ENCODE data around the gene HNF1A. TPM values are rescaled to one million over a fixed set of nuclear protein-coding genes. Genes with fewer than 3 reads are reported as not detected.
"Not testable (repeated sequence)": the region's sequence is repeated elsewhere in the genome, so short reads cannot be mapped to it uniquely, and the experiment has no call there.

The HNF1A gene
- total RNA-seq, 1 experiment from 2014 or later: not detected

GRCh38 chr12:120950260-120950799, 28.0 kb upstream of the HNF1A start:
- not testable (repeated sequence) for DNase-seq; H3K9me2 ChIP-seq (replicated peaks; ENCODE audit: insufficient read depth, low read length); H4K20me1 ChIP-seq (ENCODE audit: insufficient read depth, low read depth, low read length)

DNA sequence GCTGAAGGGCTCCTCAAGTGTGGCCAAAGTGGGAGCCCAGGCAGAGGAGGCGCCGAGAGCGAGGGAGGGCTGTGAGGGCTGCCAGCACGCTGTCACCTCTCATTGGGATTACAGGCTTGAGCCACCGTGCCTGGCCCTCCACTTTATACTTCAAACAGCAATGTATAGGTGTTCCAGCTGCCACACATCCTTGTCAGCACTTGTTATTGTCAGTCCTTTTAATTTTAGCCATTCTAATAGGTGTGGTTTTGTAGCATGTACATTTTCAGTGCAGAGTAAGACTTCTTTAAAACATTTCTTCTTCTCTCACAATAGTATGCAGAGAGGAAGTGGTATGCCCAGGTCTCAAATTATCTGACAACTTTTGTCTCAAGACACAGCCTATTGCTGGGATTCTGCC, 27.5 kb upstream of the HNF1A start:
- no peak overlapping the region for H3K4me3 ChIP-seq (ENCODE audit: low read length)
- no peaks in the 10 kb centered on the region for H3K9me2 ChIP-seq (replicated peaks; ENCODE audit: insufficient read depth, low read length)
- H3K36me3 ChIP-seq (ENCODE audit: insufficient read depth, low read length): no peaks in the 10 kb centered on the region
- no peak overlapping the region for H3K27ac ChIP-seq (ENCODE audit: low read length)
- H3K9me3 ChIP-seq (ENCODE audit: low read length): no peaks in the 10 kb centered on the region
- no peak overlapping the region for H2AFZ ChIP-seq (ENCODE audit: low read length)
- H3K79me2 ChIP-seq (ENCODE audit: low read length): no peaks in the 10 kb centered on the region
- H3K4me1 ChIP-seq (ENCODE audit: low read length): no peaks in the 10 kb centered on the region
- H4K20me1 ChIP-seq (ENCODE audit: insufficient read depth, low read depth, low read length): no peaks in the 10 kb centered on the region
- no peaks in the 10 kb centered on the region for H3K27me3 ChIP-seq (ENCODE audit: low read length)
- DNase-seq: no peak
- H3K9ac ChIP-seq (ENCODE audit: low read length): no peak overlapping the region
- no peak overlapping the region for H3K4me2 ChIP-seq (ENCODE audit: low read depth, low read length, poor library complexity, severe bottlenecking)

More at GRCh38 chr12:120950260-120950799, 28.0 kb upstream of the HNF1A start:
- H3K4me1 ChIP-seq (ENCODE audit: low read length); H3K9ac ChIP-seq (ENCODE audit: low read length); H2AFZ ChIP-seq (ENCODE audit: low read length); H3K27me3 ChIP-seq (ENCODE audit: low read length); H3K9me3 ChIP-seq (ENCODE audit: low read length); H3K36me3 ChIP-seq (ENCODE audit: insufficient read depth, low read length); H3K79me2 ChIP-seq (ENCODE audit: low read length); H3K27ac ChIP-seq (ENCODE audit: low read length); H3K4me3 ChIP-seq (ENCODE audit: low read length); H3K4me2 ChIP-seq (ENCODE audit: low read depth, low read length, poor library complexity, severe bottlenecking): not testable (repeated sequence)

GRCh38 chr12:120955232-120955631, 23.1 kb upstream of the HNF1A start:
- H2AFZ ChIP-seq (ENCODE audit: low read length): no peak overlapping the region
- no peaks in the 10 kb centered on the region for H3K4me1 ChIP-seq (ENCODE audit: low read length)
- no peak overlapping the region for H3K9ac ChIP-seq (ENCODE audit: low read length)
- DNase-seq: no peak
- no peak overlapping the region for H3K27ac ChIP-seq (ENCODE audit: low read length)
- no peaks in the 10 kb centered on the region for H3K9me3 ChIP-seq (ENCODE audit: low read length)
- no peaks in the 10 kb centered on the region for H3K36me3 ChIP-seq (ENCODE audit: insufficient read depth, low read length)
- no peaks in the 10 kb centered on the region for H3K9me2 ChIP-seq (replicated peaks; ENCODE audit: insufficient read depth, low read length)
- H3K4me3 ChIP-seq (ENCODE audit: low read length): no peak overlapping the region
- no peaks in the 10 kb centered on the region for H3K27me3 ChIP-seq (ENCODE audit: low read length)
- no peak overlapping the region for H3K4me2 ChIP-seq (ENCODE audit: low read depth, low read length, poor library complexity, severe bottlenecking)
- H3K79me2 ChIP-seq (ENCODE audit: low read length): no peaks in the 10 kb centered on the region
- no peaks in the 10 kb centered on the region for H4K20me1 ChIP-seq (ENCODE audit: insufficient read depth, low read depth, low read length)

DNA sequence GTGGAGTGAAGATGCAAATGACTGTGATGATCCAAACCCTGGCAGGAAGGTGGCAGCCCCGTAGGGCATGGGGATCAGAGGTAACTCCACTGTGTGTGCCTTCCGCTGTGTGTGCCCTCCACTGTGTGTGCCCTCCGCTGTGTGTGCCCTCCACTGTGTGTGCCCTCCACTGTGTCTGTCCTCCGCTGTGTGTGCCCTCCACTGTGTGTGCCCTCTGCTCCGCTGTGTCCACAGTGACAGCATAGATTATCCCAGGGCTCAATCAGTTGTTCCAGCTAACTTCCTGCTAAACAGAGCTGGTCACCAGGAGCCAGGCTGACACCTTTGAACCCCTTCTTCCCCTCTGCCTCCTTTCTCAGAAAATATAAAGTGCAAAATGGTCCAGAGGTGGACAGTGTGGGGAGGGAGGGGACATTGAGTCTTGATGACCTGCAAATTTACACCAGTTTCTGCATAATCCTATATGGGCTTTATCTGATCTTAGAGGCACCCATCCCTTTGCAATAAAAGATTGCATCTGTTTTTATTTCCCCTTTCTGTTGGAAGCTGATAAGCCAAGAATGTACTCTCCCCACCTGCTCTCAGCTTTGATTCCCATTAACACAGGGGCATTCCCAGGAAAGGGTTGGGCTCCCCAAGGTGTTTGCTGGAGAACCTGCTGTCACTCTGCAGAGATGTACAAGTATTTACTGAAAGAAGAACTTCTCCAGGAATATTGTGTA, 21.6 kb upstream of the HNF1A start:
- Histone ChIP-seq H3K27ac (ENCODE audit: low read length) (no peak overlapping the region), H3K4me2 (ENCODE audit: low read depth, low read length, poor library complexity, severe bottlenecking) (no peak overlapping the region), H3K36me3 (ENCODE audit: insufficient read depth, low read length) (no peaks in the 10 kb centered on the region), H3K4me1 (ENCODE audit: low read length) (no peaks in the 10 kb centered on the region), H3K9me3 (ENCODE audit: low read length) (no peaks in the 10 kb centered on the region), H2AFZ (ENCODE audit: low read length) (no peak overlapping the region), H3K9me2 (replicated peaks; ENCODE audit: insufficient read depth, low read length) (no peaks in the 10 kb centered on the region), H3K9ac (ENCODE audit: low read length) (no peak overlapping the region), H3K27me3 (ENCODE audit: low read length) (no peaks in the 10 kb centered on the region), H3K79me2 (ENCODE audit: low read length) (no peaks in the 10 kb centered on the region), H3K4me3 (ENCODE audit: low read length) (no peak overlapping the region), H4K20me1 (ENCODE audit: insufficient read depth, low read depth, low read length) (no peaks in the 10 kb centered on the region)
- no peak for DNase-seq

DNA sequence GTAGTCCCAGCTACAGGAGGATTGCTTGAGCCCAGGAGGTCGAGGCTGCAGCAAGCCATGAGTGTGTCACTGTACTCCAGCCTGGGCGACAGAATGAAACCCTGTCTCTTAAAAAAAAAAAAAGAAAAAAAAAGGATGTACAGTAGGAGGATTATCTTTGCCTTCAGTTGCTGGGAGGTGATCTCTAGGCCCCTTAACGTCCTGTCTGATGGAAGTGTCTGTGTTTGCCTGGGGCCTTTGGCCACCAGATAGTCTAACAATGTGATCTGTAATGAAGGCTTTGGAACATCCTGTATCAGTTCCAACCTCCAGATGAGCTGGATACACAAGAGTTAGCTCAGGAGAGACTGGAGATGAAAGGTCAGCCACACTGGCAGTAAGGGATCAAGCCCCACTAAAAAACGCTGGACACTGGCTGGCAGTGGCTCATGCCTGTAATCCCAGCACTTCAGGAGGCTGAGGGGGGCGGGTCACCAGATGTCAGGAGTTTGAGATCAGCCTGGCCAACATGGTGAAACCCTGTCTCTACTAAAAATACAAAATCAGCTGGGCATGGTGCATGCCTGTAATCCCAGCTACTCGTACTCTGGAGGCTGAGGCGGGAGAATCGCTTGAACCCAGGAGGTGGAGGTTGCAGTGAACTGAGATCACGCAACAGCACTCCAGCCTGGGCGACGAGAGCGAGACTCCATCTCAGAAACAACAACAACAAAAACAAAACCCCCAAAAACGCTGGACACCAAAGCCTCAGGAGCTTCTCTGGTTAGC, 19.0 kb upstream of the HNF1A start:
- no peaks in the 10 kb centered on the region for H3K9me2 ChIP-seq (replicated peaks; ENCODE audit: insufficient read depth, low read length)
- DNase-seq: no peak
- no peaks in the 10 kb centered on the region for H3K4me1 ChIP-seq (ENCODE audit: low read length)
- H3K27ac ChIP-seq (ENCODE audit: low read length): no peak overlapping the region
- H2AFZ ChIP-seq (ENCODE audit: low read length): no peak overlapping the region
- H4K20me1 ChIP-seq (ENCODE audit: insufficient read depth, low read depth, low read length): no peaks in the 10 kb centered on the region
- no peaks in the 10 kb centered on the region for H3K36me3 ChIP-seq (ENCODE audit: insufficient read depth, low read length)
- no peaks in the 10 kb centered on the region for H3K79me2 ChIP-seq (ENCODE audit: low read length)
- H3K4me2 ChIP-seq (ENCODE audit: low read depth, low read length, poor library complexity, severe bottlenecking): no peak overlapping the region
- no peak overlapping the region for H3K9ac ChIP-seq (ENCODE audit: low read length)
- no peaks in the 10 kb centered on the region for H3K27me3 ChIP-seq (ENCODE audit: low read length)
- H3K9me3 ChIP-seq (ENCODE audit: low read length): no peaks in the 10 kb centered on the region
- no peak overlapping the region for H3K4me3 ChIP-seq (ENCODE audit: low read length)

- no peaks in the 10 kb centered on the region for H3K4me1 ChIP-seq (ENCODE audit: low read length)
- H3K27me3 ChIP-seq (ENCODE audit: low read length): no peaks in the 10 kb centered on the region
- no peaks in the 10 kb centered on the region for H3K79me2 ChIP-seq (ENCODE audit: low read length)
- H3K9me2 ChIP-seq (replicated peaks; ENCODE audit: insufficient read depth, low read length): no peaks in the 10 kb centered on the region
- no peak overlapping the region for H3K4me2 ChIP-seq (ENCODE audit: low read depth, low read length, poor library complexity, severe bottlenecking)
- H3K4me3 ChIP-seq (ENCODE audit: low read length): no peak overlapping the region
- H3K36me3 ChIP-seq (ENCODE audit: insufficient read depth, low read length): no peaks in the 10 kb centered on the region
- DNase-seq: no peak
- no peak overlapping the region for H2AFZ ChIP-seq (ENCODE audit: low read length)
- no peak overlapping the region for H3K9ac ChIP-seq (ENCODE audit: low read length)
- no peak overlapping the region for H3K27ac ChIP-seq (ENCODE audit: low read length)
- H3K9me3 ChIP-seq (ENCODE audit: low read length): no peaks in the 10 kb centered on the region
- H4K20me1 ChIP-seq (ENCODE audit: insufficient read depth, low read depth, low read length): 0 out of 2 replicates have a peak, but pooled peaks cover 3% of the 10 kb centered on the region
Observed at GRCh38 chr12:120960657-120961056, 17.7 kb upstream of the HNF1A start.

DNA sequence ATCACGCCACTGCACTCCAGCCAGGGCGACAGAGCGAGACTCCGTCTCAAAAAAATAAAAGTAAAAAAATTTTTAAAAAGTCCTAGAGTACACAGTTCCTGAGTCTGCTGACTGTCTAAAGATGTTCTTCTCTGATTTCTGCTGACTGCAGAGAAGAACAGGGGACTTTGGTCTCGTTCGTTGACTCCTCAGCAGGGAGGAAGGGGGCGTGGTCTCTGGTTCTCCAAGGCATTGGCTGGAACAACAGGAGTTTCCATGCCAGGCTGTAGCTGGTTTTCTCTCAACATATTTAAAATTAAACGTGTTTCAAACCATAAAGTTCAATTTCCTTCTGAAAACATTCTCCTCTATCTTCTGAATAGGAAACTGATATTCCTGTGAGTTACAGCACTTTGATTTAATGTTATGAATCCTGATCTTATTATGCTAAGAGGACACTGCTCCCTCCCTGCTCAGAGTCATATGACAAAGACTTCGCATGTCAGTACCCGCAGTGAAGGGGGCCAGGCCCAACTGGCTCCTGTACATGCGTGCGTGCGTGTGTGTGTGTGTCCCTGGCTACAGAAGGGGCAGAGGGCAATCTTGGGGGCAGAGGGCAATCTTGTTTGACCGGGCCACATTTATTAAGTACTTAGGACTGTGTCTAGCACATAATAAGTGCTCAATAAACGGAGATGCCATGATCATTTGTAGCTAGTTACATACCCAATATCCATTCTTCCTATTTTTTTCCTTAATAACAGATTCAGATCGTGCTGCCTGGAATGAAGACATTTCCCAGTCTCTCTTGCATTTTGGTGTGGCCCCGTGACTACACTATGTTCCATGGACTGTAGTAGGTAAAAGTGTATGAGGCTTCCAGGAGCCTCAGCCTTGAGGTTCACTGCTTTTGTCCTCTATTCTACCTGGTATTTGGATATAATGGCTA, 16.5 kb upstream of the HNF1A start:
- Histone ChIP-seq H2AFZ (ENCODE audit: low read length) (no peak overlapping the region), H3K9ac (ENCODE audit: low read length) (no peak overlapping the region), H4K20me1 (ENCODE audit: insufficient read depth, low read depth, low read length) (0 out of 2 replicates have a peak, but pooled peaks cover 3% of the 10 kb centered on the region), H3K27me3 (ENCODE audit: low read length) (no peaks in the 10 kb centered on the region; the same call in 1 of the 2 replicates), H3K4me3 (ENCODE audit: low read length) (no peak overlapping the region), H3K79me2 (ENCODE audit: low read length) (no peaks in the 10 kb centered on the region), H3K9me2 (replicated peaks; ENCODE audit: insufficient read depth, low read length) (no peaks in the 10 kb centered on the region), H3K4me2 (ENCODE audit: low read depth, low read length, poor library complexity, severe bottlenecking) (no peak overlapping the region), H3K9me3 (ENCODE audit: low read length) (no peaks in the 10 kb centered on the region), H3K27ac (ENCODE audit: low read length) (no peak overlapping the region), H3K36me3 (ENCODE audit: insufficient read depth, low read length) (no peaks in the 10 kb centered on the region), H3K4me1 (ENCODE audit: low read length) (no peaks in the 10 kb centered on the region)
- no peak for DNase-seq

All from Karpas-422 (cell line).